ENCODE results near the gene PACRG.
"Not testable (repeated sequence)": the region's sequence is repeated elsewhere in the genome, so short reads cannot be mapped to it uniquely, and the experiment has no call there.

Gene PACRG

GRCh38 chr6:163310096-163310972 is 582.6 kb downstream of the PACRG start:
- Histone ChIP-seq H3K4me3 (ENCODE audit: low read depth, low read length) (no peak overlapping the region), H3K27me3 (ENCODE audit: control insufficient read depth, insufficient read depth, low read length) (no peaks in the 10 kb centered on the region), H3K36me3 (ENCODE audit: control insufficient read depth, insufficient read depth, low read length) (no peaks in the 10 kb centered on the region), H3K4me1 (ENCODE audit: control insufficient read depth, insufficient read depth, low read length) (no peaks in the 10 kb centered on the region), H3K9ac (ENCODE audit: low read length) (no peak overlapping the region), H3K9me3 (ENCODE audit: control insufficient read depth, insufficient read depth, low read depth, low read length) (no peaks in the 10 kb centered on the region), H3K27ac (ENCODE audit: low read depth, low read length) (no peak overlapping the region)

- Histone ChIP-seq H3K4me3 (ENCODE audit: low read depth, low read length) (no peak overlapping the region), H3K4me1 (ENCODE audit: control insufficient read depth, insufficient read depth, low read length) (no peaks in the 10 kb centered on the region), H3K9ac (ENCODE audit: low read length) (no peak overlapping the region), H3K27me3 (ENCODE audit: control insufficient read depth, insufficient read depth, low read length) (no peaks in the 10 kb centered on the region), H3K9me3 (ENCODE audit: control insufficient read depth, insufficient read depth, low read depth, low read length) (no peaks in the 10 kb centered on the region), H3K36me3 (ENCODE audit: control insufficient read depth, insufficient read depth, low read length) (no peaks in the 10 kb centered on the region), H3K27ac (ENCODE audit: low read depth, low read length) (no peak overlapping the region)
These were observed 583.2 kb downstream of the PACRG start for GRCh38 chr6:163310973-163311383.

GRCh38 chr6:163311830-163312229 is 584.1 kb downstream of the PACRG start:
- no peaks in the 10 kb centered on the region for H3K4me1 ChIP-seq (ENCODE audit: control insufficient read depth, insufficient read depth, low read length)
- H3K36me3 ChIP-seq (ENCODE audit: control insufficient read depth, insufficient read depth, low read length): no peaks in the 10 kb centered on the region
- no peak overlapping the region for H3K9ac ChIP-seq (ENCODE audit: low read length)
- no peak overlapping the region for H3K4me3 ChIP-seq (ENCODE audit: low read depth, low read length)
- no peaks in the 10 kb centered on the region for H3K27me3 ChIP-seq (ENCODE audit: control insufficient read depth, insufficient read depth, low read length)
- no peak overlapping the region for H3K27ac ChIP-seq (ENCODE audit: low read depth, low read length)
- no peaks in the 10 kb centered on the region for H3K9me3 ChIP-seq (ENCODE audit: control insufficient read depth, insufficient read depth, low read depth, low read length)

GRCh38 chr6:163313566-163313965 is 585.8 kb downstream of the PACRG start:
- Histone ChIP-seq H3K9ac (ENCODE audit: low read length) (no peak overlapping the region), H3K36me3 (ENCODE audit: control insufficient read depth, insufficient read depth, low read length) (no peaks in the 10 kb centered on the region), H3K9me3 (ENCODE audit: control insufficient read depth, insufficient read depth, low read depth, low read length) (no peaks in the 10 kb centered on the region), H3K4me1 (ENCODE audit: control insufficient read depth, insufficient read depth, low read length) (no peaks in the 10 kb centered on the region), H3K27me3 (ENCODE audit: control insufficient read depth, insufficient read depth, low read length) (no peaks in the 10 kb centered on the region), H3K27ac (ENCODE audit: low read depth, low read length) (no peak overlapping the region), H3K4me3 (ENCODE audit: low read depth, low read length) (no peak overlapping the region)

- Histone ChIP-seq H3K27me3 (ENCODE audit: control insufficient read depth, insufficient read depth, low read length) (no peaks in the 10 kb centered on the region), H3K4me1 (ENCODE audit: control insufficient read depth, insufficient read depth, low read length) (no peaks in the 10 kb centered on the region), H3K36me3 (ENCODE audit: control insufficient read depth, insufficient read depth, low read length) (no peaks in the 10 kb centered on the region), H3K4me3 (ENCODE audit: low read depth, low read length) (no peak overlapping the region), H3K9me3 (ENCODE audit: control insufficient read depth, insufficient read depth, low read depth, low read length) (no peaks in the 10 kb centered on the region), H3K27ac (ENCODE audit: low read depth, low read length) (no peak overlapping the region), H3K9ac (ENCODE audit: low read length) (no peak overlapping the region)
These were observed 586.2 kb downstream of the PACRG start for GRCh38 chr6:163313981-163314380.

GRCh38 chr6:163314791-163315470 is 587.2 kb downstream of the PACRG start:
- H3K9me3 ChIP-seq (ENCODE audit: control insufficient read depth, insufficient read depth, low read depth, low read length): no peaks in the 10 kb centered on the region
- H3K27me3 ChIP-seq (ENCODE audit: control insufficient read depth, insufficient read depth, low read length): no peaks in the 10 kb centered on the region
- H3K4me1 ChIP-seq (ENCODE audit: control insufficient read depth, insufficient read depth, low read length): no peaks in the 10 kb centered on the region
- H3K27ac ChIP-seq (ENCODE audit: low read depth, low read length): no peak overlapping the region
- H3K4me3 ChIP-seq (ENCODE audit: low read depth, low read length): no peak overlapping the region
- H3K36me3 ChIP-seq (ENCODE audit: control insufficient read depth, insufficient read depth, low read length): no peaks in the 10 kb centered on the region
- H3K9ac ChIP-seq (ENCODE audit: low read length): no peak overlapping the region

GRCh38 chr6:163316866-163317495 is 589.2 kb downstream of the PACRG start:
- not testable (repeated sequence) for H3K4me3 ChIP-seq (ENCODE audit: low read depth, low read length); H3K27ac ChIP-seq (ENCODE audit: low read depth, low read length); H3K4me1 ChIP-seq (ENCODE audit: control insufficient read depth, insufficient read depth, low read length); H3K27me3 ChIP-seq (ENCODE audit: control insufficient read depth, insufficient read depth, low read length); H3K9ac ChIP-seq (ENCODE audit: low read length); H3K9me3 ChIP-seq (ENCODE audit: control insufficient read depth, insufficient read depth, low read depth, low read length); H3K36me3 ChIP-seq (ENCODE audit: control insufficient read depth, insufficient read depth, low read length)

GRCh38 chr6:163318071-163318786 is 590.5 kb downstream of the PACRG start:
- Histone ChIP-seq H3K4me1 (ENCODE audit: control insufficient read depth, insufficient read depth, low read length) (no peaks in the 10 kb centered on the region), H3K27ac (ENCODE audit: low read depth, low read length) (no peak overlapping the region), H3K9ac (ENCODE audit: low read length) (no peak overlapping the region), H3K36me3 (ENCODE audit: control insufficient read depth, insufficient read depth, low read length) (no peaks in the 10 kb centered on the region), H3K27me3 (ENCODE audit: control insufficient read depth, insufficient read depth, low read length) (no peaks in the 10 kb centered on the region), H3K9me3 (ENCODE audit: control insufficient read depth, insufficient read depth, low read depth, low read length) (no peaks in the 10 kb centered on the region), H3K4me3 (ENCODE audit: low read depth, low read length) (no peak overlapping the region)

GRCh38 chr6:163319609-163320366 is 592.0 kb downstream of the PACRG start:
- H3K36me3 ChIP-seq (ENCODE audit: control insufficient read depth, insufficient read depth, low read length): no peaks in the 10 kb centered on the region
- no peak overlapping the region for H3K4me3 ChIP-seq (ENCODE audit: low read depth, low read length)
- no peak overlapping the region for H3K9ac ChIP-seq (ENCODE audit: low read length)
- no peaks in the 10 kb centered on the region for H3K9me3 ChIP-seq (ENCODE audit: control insufficient read depth, insufficient read depth, low read depth, low read length)
- H3K4me1 ChIP-seq (ENCODE audit: control insufficient read depth, insufficient read depth, low read length): peaks cover under 1% of the 10 kb centered on the region; the same call in 1 of the 2 replicates
- H3K27ac ChIP-seq (ENCODE audit: low read depth, low read length): no peak overlapping the region
- no peaks in the 10 kb centered on the region for H3K27me3 ChIP-seq (ENCODE audit: control insufficient read depth, insufficient read depth, low read length)

- Histone ChIP-seq H3K36me3 (ENCODE audit: control insufficient read depth, insufficient read depth, low read length) (no peaks in the 10 kb centered on the region), H3K27ac (ENCODE audit: low read depth, low read length) (no peak overlapping the region), H3K9ac (ENCODE audit: low read length) (no peak overlapping the region), H3K9me3 (ENCODE audit: control insufficient read depth, insufficient read depth, low read depth, low read length) (no peaks in the 10 kb centered on the region), H3K4me3 (ENCODE audit: low read depth, low read length) (no peak overlapping the region), H3K27me3 (ENCODE audit: control insufficient read depth, insufficient read depth, low read length) (no peaks in the 10 kb centered on the region), H3K4me1 (ENCODE audit: control insufficient read depth, insufficient read depth, low read length) (peaks cover 3% of the 10 kb centered on the region; the same call in 1 of the 2 replicates)
These were observed 592.6 kb downstream of the PACRG start for GRCh38 chr6:163320402-163320801.

Data from HUES6 (cell line).